Measurements from ENCODE around the gene ECM2. TPM values are rescaled to one million over a fixed set of nuclear protein-coding genes. Genes with fewer than 3 reads are reported as not detected.

Gene ECM2
- total and polyA plus RNA-seq, 2 of the 13 experiments (the other 11 are each of a cell fraction or from before 2014, with no cell fraction given), result 0.37 TPM; not detected in 1

DNA sequence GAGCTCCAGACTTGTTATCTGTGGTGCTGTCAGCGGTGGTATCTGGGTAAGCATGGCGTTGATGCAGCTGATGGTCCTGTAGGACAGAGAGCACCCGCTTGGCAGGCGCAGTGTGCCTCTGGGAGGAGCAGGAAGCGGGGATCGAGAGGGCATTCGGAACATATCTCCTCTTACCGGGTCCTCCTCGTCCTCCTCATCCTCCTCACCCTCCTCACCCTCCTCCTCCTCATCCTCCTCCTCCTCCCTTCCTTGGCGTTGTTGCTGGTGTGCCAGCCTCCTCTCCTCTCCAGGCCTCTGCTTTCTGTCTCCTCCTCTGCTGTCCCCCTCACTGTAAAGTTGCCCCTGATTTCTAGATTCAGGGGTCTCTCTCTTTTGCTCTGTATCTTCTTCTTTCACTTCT, 21.2 kb downstream of the ECM2 start:
- H3K4me3 ChIP-seq (replicated peaks in 1 of 3; ENCODE audit: insufficient read depth in 1 of 3, low read depth in 2 of 3, low read length in 3 of 3), result no peak overlapping the region
- DNase-seq (ENCODE audit: low spot score) (no peak), FAIRE-seq (no peak), ATAC-seq (no peak)
- H3K4me1 ChIP-seq (ENCODE audit: insufficient read depth, low read length), result no peaks in the 10 kb centered on the region
- 86% methylated on average over 7 of the region's 10 CpGs for WGBS (ENCODE audit: low lambda C conversion rate)
- no peak for TF ChIP-seq ZSCAN25 (CRISPR knock-in tag; IDR thresholded peaks at IDR 0.05)
- no peak for TF ChIP-seq SALL2 (CRISPR knock-in tag; IDR thresholded peaks at IDR 0.05)
- no peak for TF ChIP-seq ZKSCAN8 (CRISPR knock-in tag; IDR thresholded peaks at IDR 0.05; ENCODE audit: borderline replicate concordance)
- no peak for TF ChIP-seq ZNF264 (CRISPR knock-in tag; IDR thresholded peaks at IDR 0.05)
- TF ChIP-seq ZBTB8A (CRISPR knock-in tag; IDR thresholded peaks at IDR 0.05; ENCODE audit: borderline replicate concordance, low read depth), result no peak
- BruUV-seq (replicated peaks), result no TSS peak
- ChIA-PET CTCF (ENCODE audit: low intra/inter-chr PET ratio, low total read pairs) (no interaction called here), POLR2A (no interaction called here)
- no peaks in the 10 kb centered on the region for H3K27me3 ChIP-seq (ENCODE audit: control insufficient read depth in 1 of 2, insufficient read depth in 2 of 2, low read length in 2 of 2)
- no peaks in the 10 kb centered on the region for H3K79me2 ChIP-seq (ENCODE audit: insufficient read depth, low read length)
- no peak overlapping the region for H3K9ac ChIP-seq (ENCODE audit: insufficient read depth, low read depth, low read length)
- no peaks in the 10 kb centered on the region for H3K9me3 ChIP-seq (ENCODE audit: low read length)
- in situ Hi-C loops (cut with HindIII; ENCODE audit: extremely low pct_ligation_motif_present, low pct_unique_long_range_greater_than_20kb) (no loop called here), intact Hi-C loops (cut with micrococcal nuclease; ENCODE audit: unreplicated experiment) (no loop called here)
- no peaks in the 10 kb centered on the region for H3K36me3 ChIP-seq (replicated peaks in 1 of 2; ENCODE audit: control insufficient read depth in 1 of 2, insufficient read depth in 2 of 2, low read length in 2 of 2)
- H4K20me1 ChIP-seq (ENCODE audit: insufficient read depth, low read length), result no peaks in the 10 kb centered on the region
- no peak overlapping the region for H2AFZ ChIP-seq (ENCODE audit: low read length)
- no peak overlapping the region for H3K4me2 ChIP-seq (ENCODE audit: low read depth, low read length)
- H3K27ac ChIP-seq (ENCODE audit: extremely low read length, insufficient read depth, low read length), result no peak overlapping the region

DNA sequence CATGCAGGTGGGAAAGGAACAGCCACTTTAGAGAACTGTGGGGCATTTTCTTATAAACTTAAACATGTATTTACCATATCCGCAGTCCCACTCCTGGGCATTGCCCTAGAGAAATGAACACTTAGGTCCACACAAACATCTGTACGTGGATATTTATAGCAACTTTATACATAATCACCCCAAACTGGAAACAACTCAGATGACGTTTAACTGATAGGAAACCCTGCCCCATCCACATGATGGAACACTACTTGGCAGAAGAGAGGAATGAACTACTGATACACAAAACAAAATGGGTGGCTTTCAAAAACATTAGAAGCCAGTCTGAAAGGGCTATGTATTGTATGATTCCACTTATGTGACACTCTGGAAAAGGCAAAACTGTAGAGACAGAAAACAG, 22.4 kb downstream of the ECM2 start:
- no peak overlapping the region for H3K27ac ChIP-seq (ENCODE audit: extremely low read length, insufficient read depth, low read length)
- CTCF ChIA-PET (ENCODE audit: low intra/inter-chr PET ratio, low total read pairs), result no interaction called here
- H2AFZ ChIP-seq (ENCODE audit: low read length), result no peak overlapping the region
- BruUV-seq (replicated peaks), result no TSS peak
- POLR2A ChIA-PET, result no interaction called here
- H3K27me3 ChIP-seq (ENCODE audit: control insufficient read depth in 1 of 2, insufficient read depth in 2 of 2, low read length in 2 of 2), result no peaks in the 10 kb centered on the region
- no peaks in the 10 kb centered on the region for H3K36me3 ChIP-seq (replicated peaks in 1 of 2; ENCODE audit: control insufficient read depth in 1 of 2, insufficient read depth in 2 of 2, low read length in 2 of 2)
- ATAC-seq (no peak), FAIRE-seq (no peak), DNase-seq (ENCODE audit: low spot score) (no peak)
- 96% methylated on average over 3 of the region's 3 CpGs for WGBS (ENCODE audit: low lambda C conversion rate)
- no peaks in the 10 kb centered on the region for H3K4me1 ChIP-seq (ENCODE audit: insufficient read depth, low read length)
- no peak for TF ChIP-seq SMAD9 (CRISPR knock-in tag; IDR thresholded peaks at IDR 0.05)
- no peaks in the 10 kb centered on the region for H4K20me1 ChIP-seq (ENCODE audit: insufficient read depth, low read length)
- H3K4me2 ChIP-seq (ENCODE audit: low read depth, low read length), result no peak overlapping the region
- no peak overlapping the region for H3K4me3 ChIP-seq (replicated peaks in 1 of 3; ENCODE audit: insufficient read depth in 1 of 3, low read depth in 2 of 3, low read length in 3 of 3)
- intact Hi-C loops (cut with micrococcal nuclease; ENCODE audit: unreplicated experiment), result no loop called here
- no peaks in the 10 kb centered on the region for H3K79me2 ChIP-seq (ENCODE audit: insufficient read depth, low read length)
- in situ Hi-C loops (cut with HindIII; ENCODE audit: extremely low pct_ligation_motif_present, low pct_unique_long_range_greater_than_20kb), result no loop called here
- no peak overlapping the region for H3K9ac ChIP-seq (ENCODE audit: insufficient read depth, low read depth, low read length)
- no peaks in the 10 kb centered on the region for H3K9me3 ChIP-seq (ENCODE audit: low read length)

Data from HepG2 (cell line).